Measurements from ENCODE around the gene GPR39.

DNA sequence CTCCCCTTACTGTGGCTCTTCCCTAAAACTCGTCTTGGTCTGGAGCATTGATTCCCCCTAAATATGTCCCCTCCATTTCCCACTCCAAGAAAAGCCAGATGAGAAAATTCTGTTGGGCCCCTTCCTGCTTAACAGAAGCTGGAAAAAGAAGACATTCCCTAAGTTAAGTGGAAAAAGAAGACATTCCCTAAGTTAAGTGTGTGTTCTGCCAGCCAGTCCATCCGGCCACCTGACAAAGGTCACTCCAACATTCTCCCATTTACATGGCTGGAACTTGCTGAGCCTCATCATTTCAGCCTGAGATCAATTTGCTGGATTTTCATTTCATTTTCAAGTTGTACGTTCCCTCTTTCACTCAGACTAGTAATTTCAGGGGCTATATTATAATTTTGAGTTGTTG is 201.4 kb downstream of the GPR39 start:
- TF ChIP-seq, protein P1, sequence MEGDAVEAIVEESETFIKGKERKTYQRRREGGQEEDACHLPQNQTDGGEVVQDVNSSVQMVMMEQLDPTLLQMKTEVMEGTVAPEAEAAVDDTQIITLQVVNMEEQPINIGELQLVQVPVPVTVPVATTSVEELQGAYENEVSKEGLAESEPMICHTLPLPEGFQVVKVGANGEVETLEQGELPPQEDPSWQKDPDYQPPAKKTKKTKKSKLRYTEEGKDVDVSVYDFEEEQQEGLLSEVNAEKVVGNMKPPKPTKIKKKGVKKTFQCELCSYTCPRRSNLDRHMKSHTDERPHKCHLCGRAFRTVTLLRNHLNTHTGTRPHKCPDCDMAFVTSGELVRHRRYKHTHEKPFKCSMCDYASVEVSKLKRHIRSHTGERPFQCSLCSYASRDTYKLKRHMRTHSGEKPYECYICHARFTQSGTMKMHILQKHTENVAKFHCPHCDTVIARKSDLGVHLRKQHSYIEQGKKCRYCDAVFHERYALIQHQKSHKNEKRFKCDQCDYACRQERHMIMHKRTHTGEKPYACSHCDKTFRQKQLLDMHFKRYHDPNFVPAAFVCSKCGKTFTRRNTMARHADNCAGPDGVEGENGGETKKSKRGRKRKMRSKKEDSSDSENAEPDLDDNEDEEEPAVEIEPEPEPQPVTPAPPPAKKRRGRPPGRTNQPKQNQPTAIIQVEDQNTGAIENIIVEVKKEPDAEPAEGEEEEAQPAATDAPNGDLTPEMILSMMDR (conservative IDR thresholded peaks at IDR 0.05 in 1 of 2, IDR thresholded peaks at IDR 0.05 in 1 of 2; ENCODE audit: low read depth in 1 of 2, low read length in 2 of 2) = no peak
- no peak for TF ChIP-seq EZH2 (IDR thresholded peaks at IDR 0.05; ENCODE audit: low read length, missing control alignments)
